ENCODE measurements around the gene E2F2. TPM values are rescaled to one million over a fixed set of nuclear protein-coding genes. Genes with fewer than 3 reads are reported as not detected.

E2F2 gene
- total and polyA plus RNA-seq, 2 experiments from 2014 or later, result 0.78 to 3.4 TPM

DNA sequence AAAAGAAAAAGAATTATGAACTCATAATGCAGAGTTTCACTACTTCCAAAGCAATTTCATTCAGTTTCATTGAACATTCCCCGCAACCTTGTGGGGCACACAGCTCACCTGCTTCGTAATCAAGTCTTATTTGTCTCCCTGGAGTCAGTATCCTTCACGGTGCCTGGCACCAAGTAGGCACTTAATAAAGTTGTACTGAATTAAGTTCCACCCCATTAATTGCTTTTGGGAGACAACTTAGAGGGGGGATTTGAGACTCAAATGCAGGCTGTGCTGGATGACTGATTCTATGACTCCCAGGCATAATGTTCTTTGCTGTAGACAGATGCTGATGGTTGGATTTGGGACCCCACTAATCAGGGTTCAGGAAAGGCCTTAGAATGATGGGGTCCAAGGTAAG, 34.7 kb upstream of the E2F2 start (continued):
- TF ChIP-seq POLR2AphosphoS5 (IDR thresholded peaks at IDR 0.05; ENCODE audit: low read depth) (no peak), EZH2 (IDR thresholded peaks at IDR 0.05; ENCODE audit: low read depth, unreplicated experiment) (no peak), JUNB (IDR thresholded peaks at IDR 0.05; ENCODE audit: unreplicated experiment) (no peak)

DNA sequence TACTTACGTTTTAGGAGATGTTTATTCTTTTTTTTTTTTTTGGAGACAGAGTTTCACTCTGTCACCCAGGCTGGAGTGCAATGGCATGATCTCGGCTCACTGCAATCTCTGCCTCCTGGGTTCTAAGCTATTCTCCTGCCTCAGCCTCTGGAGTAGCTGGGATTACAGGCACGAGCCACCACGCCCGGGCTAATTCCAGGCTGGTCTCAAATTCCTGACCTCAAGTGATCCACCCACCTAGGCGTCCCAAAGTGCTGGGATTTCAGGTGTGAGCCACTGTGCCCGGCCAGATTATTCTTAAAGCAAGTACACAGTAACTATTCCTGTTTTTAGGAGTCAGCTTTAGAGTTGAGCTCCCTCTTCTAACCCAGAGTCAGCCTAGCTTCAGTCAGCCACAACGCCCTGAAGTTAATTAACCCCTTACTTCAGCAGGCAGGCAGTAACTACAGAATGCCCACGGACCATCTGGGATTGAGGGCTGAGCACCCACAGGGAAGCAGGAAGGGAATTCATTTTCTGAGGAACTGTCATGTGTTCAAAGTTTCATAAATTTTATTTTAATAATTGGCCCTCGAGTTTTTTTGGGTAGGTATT, 33.6 kb upstream of the E2F2 start:
- Mint-ChIP-seq H3K27ac (peak overlapping the region; percentile 62; the same call in 1 of the 2 replicates), H3K36me3 (ENCODE audit: low read depth) (no peaks in the 10 kb centered on the region; the same call in 2 of the 3 replicates), H3K9me3 (no peaks in the 10 kb centered on the region; the same call in 2 of the 3 replicates), H3K27me3 (ENCODE audit: insufficient read depth, low read depth, poor library complexity) (peaks cover 20% of the 10 kb centered on the region), H3K4me3 (no peak overlapping the region), H3K4me1 (peaks cover 66% of the 10 kb centered on the region)
- Histone ChIP-seq H4K20me1 (replicated peaks; ENCODE audit: insufficient read depth) (no peaks in the 10 kb centered on the region), H3K9me2 (ENCODE audit: insufficient read depth) (no peaks in the 10 kb centered on the region), H3K4me1 (ENCODE audit: insufficient read depth) (peaks cover 48% of the 10 kb centered on the region), H3K4me2 (no peak overlapping the region), H3K27ac (ENCODE audit: low read depth) (no peak overlapping the region), H3K79me2 (replicated peaks; ENCODE audit: insufficient read depth) (no peaks in the 10 kb centered on the region), H3K27me3 (ENCODE audit: insufficient read depth) (peaks cover 31% of the 10 kb centered on the region), H3K36me3 (ENCODE audit: insufficient read depth) (no peaks in the 10 kb centered on the region), H2AFZ (no peak overlapping the region), H3F3A (replicated peaks; ENCODE audit: low read depth) (peaks cover 10% of the 10 kb centered on the region), H3K4me3 (no peak overlapping the region)
- DNase-seq (ENCODE audit: low spot score), result no peak
- ATAC-seq, result no peak
- TF ChIP-seq NANOG (IDR thresholded peaks at IDR 0.05; ENCODE audit: borderline replicate concordance), result no peak

DNA sequence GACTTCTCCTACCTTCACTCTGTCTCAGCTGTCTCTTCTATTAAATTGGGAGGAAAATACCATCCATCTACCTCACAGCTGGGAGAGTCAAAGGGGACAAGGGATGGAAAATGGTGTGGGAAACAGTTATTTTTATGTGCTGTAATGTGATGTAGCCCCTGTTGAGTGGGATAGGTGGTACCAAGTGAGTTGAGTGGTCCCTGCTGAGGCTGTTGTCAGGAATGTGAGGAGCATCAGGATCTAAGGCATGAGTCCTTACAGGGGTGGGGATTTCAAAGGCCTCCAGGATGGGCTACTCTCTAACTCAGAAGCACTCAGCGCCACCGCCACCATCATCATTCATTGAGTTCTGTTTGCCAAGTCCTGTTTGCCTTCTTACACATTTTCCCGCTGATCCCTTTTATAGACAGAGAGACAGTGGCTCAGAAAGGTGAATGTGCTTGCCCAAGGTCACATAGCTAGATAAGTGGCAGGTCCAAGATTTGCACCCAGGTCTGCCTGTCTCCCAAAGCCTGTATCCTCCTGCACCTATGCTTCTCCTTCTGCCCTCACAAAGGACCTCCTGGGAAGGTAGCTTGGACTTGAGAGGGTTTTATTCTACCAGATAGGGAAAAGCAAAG, 32.8 kb upstream of the E2F2 start:
- H3K4me2 ChIP-seq, result no peak overlapping the region
- Mint-ChIP-seq H3K27me3 (ENCODE audit: insufficient read depth, low read depth, poor library complexity) (peaks cover 23% of the 10 kb centered on the region), H3K4me1 (peaks cover 60% of the 10 kb centered on the region)
- no peak for TF ChIP-seq NANOG (IDR thresholded peaks at IDR 0.05; ENCODE audit: borderline replicate concordance)
- no peak for TF ChIP-seq CREB1 (CRISPR knock-in tag; IDR thresholded peaks at IDR 0.05; ENCODE audit: low read depth)
- no peak for TF ChIP-seq EZH2phosphoT487 (IDR thresholded peaks at IDR 0.05; ENCODE audit: unreplicated experiment)
- no peak for TF ChIP-seq STAT1 (IDR thresholded peaks at IDR 0.05; ENCODE audit: unreplicated experiment)
- TF ChIP-seq EZH2 (IDR thresholded peaks at IDR 0.05; ENCODE audit: low read depth, unreplicated experiment), result no peak
- TF ChIP-seq, protein P1, sequence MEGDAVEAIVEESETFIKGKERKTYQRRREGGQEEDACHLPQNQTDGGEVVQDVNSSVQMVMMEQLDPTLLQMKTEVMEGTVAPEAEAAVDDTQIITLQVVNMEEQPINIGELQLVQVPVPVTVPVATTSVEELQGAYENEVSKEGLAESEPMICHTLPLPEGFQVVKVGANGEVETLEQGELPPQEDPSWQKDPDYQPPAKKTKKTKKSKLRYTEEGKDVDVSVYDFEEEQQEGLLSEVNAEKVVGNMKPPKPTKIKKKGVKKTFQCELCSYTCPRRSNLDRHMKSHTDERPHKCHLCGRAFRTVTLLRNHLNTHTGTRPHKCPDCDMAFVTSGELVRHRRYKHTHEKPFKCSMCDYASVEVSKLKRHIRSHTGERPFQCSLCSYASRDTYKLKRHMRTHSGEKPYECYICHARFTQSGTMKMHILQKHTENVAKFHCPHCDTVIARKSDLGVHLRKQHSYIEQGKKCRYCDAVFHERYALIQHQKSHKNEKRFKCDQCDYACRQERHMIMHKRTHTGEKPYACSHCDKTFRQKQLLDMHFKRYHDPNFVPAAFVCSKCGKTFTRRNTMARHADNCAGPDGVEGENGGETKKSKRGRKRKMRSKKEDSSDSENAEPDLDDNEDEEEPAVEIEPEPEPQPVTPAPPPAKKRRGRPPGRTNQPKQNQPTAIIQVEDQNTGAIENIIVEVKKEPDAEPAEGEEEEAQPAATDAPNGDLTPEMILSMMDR (conservative IDR thresholded peaks at IDR 0.05; ENCODE audit: low read depth in 2 of 2), result no peak
- no peak for TF ChIP-seq JUNB (IDR thresholded peaks at IDR 0.05; ENCODE audit: unreplicated experiment)
- no peak for TF ChIP-seq POLR2AphosphoS5 (IDR thresholded peaks at IDR 0.05; ENCODE audit: low read depth)
- TF ChIP-seq, protein P2, sequence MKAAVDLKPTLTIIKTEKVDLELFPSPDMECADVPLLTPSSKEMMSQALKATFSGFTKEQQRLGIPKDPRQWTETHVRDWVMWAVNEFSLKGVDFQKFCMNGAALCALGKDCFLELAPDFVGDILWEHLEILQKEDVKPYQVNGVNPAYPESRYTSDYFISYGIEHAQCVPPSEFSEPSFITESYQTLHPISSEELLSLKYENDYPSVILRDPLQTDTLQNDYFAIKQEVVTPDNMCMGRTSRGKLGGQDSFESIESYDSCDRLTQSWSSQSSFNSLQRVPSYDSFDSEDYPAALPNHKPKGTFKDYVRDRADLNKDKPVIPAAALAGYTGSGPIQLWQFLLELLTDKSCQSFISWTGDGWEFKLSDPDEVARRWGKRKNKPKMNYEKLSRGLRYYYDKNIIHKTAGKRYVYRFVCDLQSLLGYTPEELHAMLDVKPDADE (IDR thresholded peaks at IDR 0.05), result no peak
- no peak for TF ChIP-seq ZNF114 (CRISPR knock-in tag; IDR thresholded peaks at IDR 0.05)

More for the DNA sequence above, 32.8 kb upstream of the E2F2 start:
- Histone ChIP-seq H3K27ac (ENCODE audit: low read depth) (no peak overlapping the region), H2AFZ (no peak overlapping the region), H3K79me2 (replicated peaks; ENCODE audit: insufficient read depth) (peaks cover 2% of the 10 kb centered on the region), H3K36me3 (ENCODE audit: insufficient read depth) (no peaks in the 10 kb centered on the region), H3K9me2 (ENCODE audit: insufficient read depth) (no peaks in the 10 kb centered on the region), H3K4me1 (ENCODE audit: insufficient read depth) (peaks cover 40% of the 10 kb centered on the region), H3F3A (replicated peaks; ENCODE audit: low read depth) (peaks cover 10% of the 10 kb centered on the region), H3K27me3 (ENCODE audit: insufficient read depth) (peaks cover 25% of the 10 kb centered on the region), H4K20me1 (replicated peaks; ENCODE audit: insufficient read depth) (no peaks in the 10 kb centered on the region; the same call in 1 of the 2 replicates), H3K4me3 (no peak overlapping the region)
- Mint-ChIP-seq H3K27ac (no peak overlapping the region; the same call in 1 of the 2 replicates), H3K36me3 (ENCODE audit: low read depth) (no peaks in the 10 kb centered on the region; the same call in 1 of the 3 replicates), H3K9me3 (no peaks in the 10 kb centered on the region; the same call in 2 of the 3 replicates), H3K4me3 (no peak overlapping the region)
- DNase-seq (ENCODE audit: low spot score) (no peak), ATAC-seq (no peak)

All from GM23338 (cell line).